ENCODE results near the gene C1orf21. TPM values are rescaled to one million over a fixed set of nuclear protein-coding genes. Genes with fewer than 3 reads are reported as not detected.

C1orf21 gene
- total and polyA plus RNA-seq, 12 donors = 20.6 to 76.7 (median 67.5) TPM

DNA sequence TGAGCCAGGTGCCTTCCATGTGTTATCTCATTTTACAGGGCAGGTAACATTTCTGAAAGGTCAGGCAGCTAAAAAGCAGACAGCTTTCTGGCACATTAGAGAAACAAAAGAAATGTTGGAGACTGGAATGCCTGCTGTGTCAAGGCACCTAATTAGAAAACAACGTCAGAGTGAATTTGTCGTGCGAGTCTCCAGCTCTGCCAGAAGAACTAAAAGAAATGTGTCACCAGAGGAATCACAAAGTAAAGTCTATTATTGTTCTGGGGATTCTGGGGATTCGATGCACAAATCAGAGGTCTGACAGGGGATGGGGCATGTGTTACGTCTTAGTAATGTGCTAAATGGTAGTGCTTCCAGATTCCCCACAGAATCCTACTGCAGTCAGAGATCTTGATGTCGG is 278.5 kb downstream of the C1orf21 start:
- 74 to 83% methylated on average over 6 of the region's 6 CpGs for WGBS, 2 donors
- Histone ChIP-seq H3K4me3 (no peak overlapping the region), H3K9me3 (no peaks in the 10 kb centered on the region), H3K27me3 (no peaks in the 10 kb centered on the region), H3K4me1 (peaks cover 0 to 14% (median 13%) of the 10 kb centered on the region in 9 donors), H3K36me3 (no peaks in the 10 kb centered on the region), H3K27ac (no peak overlapping the region)
- intact Hi-C loops (cut with DNase I) = loop anchor here in 9 of 10 donors (2.0 to 10.0 kb wide), 12 partner anchors 35 to 591 kb away; partner anchors contain the start of gene C1orf21 (in 4 of the 9)
- DNase-seq = no peak
- TF ChIP-seq, protein P1, sequence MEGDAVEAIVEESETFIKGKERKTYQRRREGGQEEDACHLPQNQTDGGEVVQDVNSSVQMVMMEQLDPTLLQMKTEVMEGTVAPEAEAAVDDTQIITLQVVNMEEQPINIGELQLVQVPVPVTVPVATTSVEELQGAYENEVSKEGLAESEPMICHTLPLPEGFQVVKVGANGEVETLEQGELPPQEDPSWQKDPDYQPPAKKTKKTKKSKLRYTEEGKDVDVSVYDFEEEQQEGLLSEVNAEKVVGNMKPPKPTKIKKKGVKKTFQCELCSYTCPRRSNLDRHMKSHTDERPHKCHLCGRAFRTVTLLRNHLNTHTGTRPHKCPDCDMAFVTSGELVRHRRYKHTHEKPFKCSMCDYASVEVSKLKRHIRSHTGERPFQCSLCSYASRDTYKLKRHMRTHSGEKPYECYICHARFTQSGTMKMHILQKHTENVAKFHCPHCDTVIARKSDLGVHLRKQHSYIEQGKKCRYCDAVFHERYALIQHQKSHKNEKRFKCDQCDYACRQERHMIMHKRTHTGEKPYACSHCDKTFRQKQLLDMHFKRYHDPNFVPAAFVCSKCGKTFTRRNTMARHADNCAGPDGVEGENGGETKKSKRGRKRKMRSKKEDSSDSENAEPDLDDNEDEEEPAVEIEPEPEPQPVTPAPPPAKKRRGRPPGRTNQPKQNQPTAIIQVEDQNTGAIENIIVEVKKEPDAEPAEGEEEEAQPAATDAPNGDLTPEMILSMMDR (IDR thresholded peaks at IDR 0.05) = no peak
- ATAC-seq = no peak

DNA sequence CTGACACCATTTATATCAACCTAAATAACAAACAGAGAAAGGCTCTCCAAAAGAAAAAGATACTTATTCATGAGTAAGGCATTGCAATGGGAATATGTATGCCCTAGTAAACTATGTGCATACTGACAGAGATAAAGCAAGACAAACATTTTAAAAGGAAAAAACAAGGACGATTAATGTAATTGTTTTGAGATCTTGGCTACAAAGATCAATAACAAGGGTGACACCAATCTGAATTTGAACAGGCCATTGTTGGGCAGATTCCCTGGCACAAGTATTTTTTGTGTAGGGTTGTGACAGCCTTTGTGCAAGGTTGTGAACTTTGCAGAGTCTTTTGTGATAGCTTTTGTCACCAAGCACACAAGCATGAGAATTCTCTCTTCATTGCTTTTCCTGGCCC is 282.6 kb downstream of the C1orf21 start:
- intact Hi-C loops (cut with DNase I) = loop anchor here in 9 of 10 donors (5.0 to 10.0 kb wide), 10 partner anchors 55 to 595 kb away; partner anchors contain the start of gene C1orf21 (in 4 of the 9)
- Histone ChIP-seq H3K4me1 (peaks cover 0 to 5% (median 2%) of the 10 kb centered on the region in 9 donors), H3K9me3 (no peaks in the 10 kb centered on the region), H3K36me3 (no peaks in the 10 kb centered on the region), H3K27me3 (no peaks in the 10 kb centered on the region), H3K4me3 (no peak overlapping the region), H3K27ac (no peak overlapping the region)
- no peak for ATAC-seq
- WGBS, 2 donors = 70 to 78% methylated on average over 1 of the region's 1 CpG
- TF ChIP-seq, protein P1 (IDR thresholded peaks at IDR 0.05) = no peak
- no peak for DNase-seq

DNA sequence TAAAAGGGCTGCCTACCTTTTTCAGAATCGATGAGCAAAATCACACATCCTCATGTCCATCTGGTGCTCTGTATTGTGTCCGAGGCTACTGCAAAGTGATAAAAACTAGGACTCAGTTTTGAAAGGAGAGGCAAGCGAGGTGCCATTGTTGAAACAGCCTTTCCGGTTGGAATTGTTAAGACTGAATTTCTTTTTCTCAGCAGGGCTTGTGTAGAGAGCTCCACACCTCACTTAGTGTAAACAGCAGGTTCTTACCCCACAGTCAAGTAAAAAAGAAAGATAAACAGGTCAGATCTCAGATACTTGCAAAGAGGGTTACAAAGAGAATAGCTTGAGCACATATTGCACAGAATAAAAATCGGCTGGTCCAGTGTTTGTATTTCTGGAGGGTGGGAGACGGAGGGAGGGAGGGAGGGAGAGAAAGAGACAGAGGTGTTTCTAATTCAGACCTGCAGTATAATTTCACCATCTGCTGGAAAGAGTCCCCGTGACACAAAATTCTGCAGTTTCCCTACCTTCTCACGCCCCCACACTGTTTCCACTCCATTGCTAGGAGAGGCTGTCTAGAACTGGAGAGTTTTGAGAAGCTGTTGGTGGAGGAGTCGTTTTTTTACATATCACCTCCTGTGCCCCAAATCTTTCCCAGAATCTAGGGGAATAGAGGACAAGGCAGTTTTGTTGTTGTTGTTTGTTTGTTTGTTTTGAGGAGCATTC is 285.3 kb downstream of the C1orf21 start:
- intact Hi-C loops (cut with DNase I) = loop anchor here in 1 of 10 donors (5.0 kb wide), 1 partner anchor 105 kb away; no protein-coding TSS in a partner anchor
- TF ChIP-seq, protein P1 (IDR thresholded peaks at IDR 0.05) = no peak
- whole genome bisulfite sequencing, 2 donors = 70 to 71% methylated on average over 9 of the region's 9 CpGs
- Histone ChIP-seq H3K9me3 (no peaks in the 10 kb centered on the region), H3K27ac (no peak overlapping the region), H3K36me3 (no peaks in the 10 kb centered on the region), H3K27me3 (no peaks in the 10 kb centered on the region), H3K4me1 (no peaks in the 10 kb centered on the region), H3K4me3 (no peak overlapping the region)
- no peak for ATAC-seq
- DNase-seq = no peak

DNA sequence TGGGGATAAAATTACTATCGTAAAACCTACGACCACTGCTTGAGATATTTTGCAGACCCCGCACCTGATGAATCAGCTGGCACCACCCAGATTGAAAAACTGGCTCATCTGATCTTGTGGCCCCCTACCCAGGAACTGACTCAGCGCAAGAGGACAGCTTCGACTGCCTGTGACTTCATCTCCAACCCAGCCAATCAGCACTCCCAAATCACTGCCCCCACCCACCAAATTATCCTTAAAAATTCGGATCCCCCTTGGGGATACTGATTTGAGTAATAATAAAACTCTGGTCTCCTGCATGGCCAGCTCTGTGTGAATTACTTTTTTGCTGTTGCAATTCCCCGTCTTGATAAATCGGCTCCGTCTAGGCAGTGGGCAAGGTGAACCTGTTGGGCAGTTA is 286.5 kb downstream of the C1orf21 start:
- ATAC-seq (no peak), DNase-seq (no peak)
- intact Hi-C loops (cut with DNase I) = loop anchor here in 1 of 10 donors (5.0 kb wide), 1 partner anchor 106 kb away; no protein-coding TSS in a partner anchor
- Histone ChIP-seq H3K9me3 (no peaks in the 10 kb centered on the region), H3K36me3 (no peaks in the 10 kb centered on the region), H3K4me1 (no peaks in the 10 kb centered on the region), H3K27me3 (no peaks in the 10 kb centered on the region), H3K4me3 (no peak overlapping the region), H3K27ac (no peak overlapping the region)
- WGBS, 2 donors = 82 to 89% methylated on average over 9 of the region's 9 CpGs
- TF ChIP-seq, protein P1 (IDR thresholded peaks at IDR 0.05) = no peak

All from heart right ventricle (tissue), 16 donors.